Naive thymus-derived CD8-positive, alpha-beta T cell (primary cell): ENCODE results near the gene SUSD3. TPM values are rescaled to one million over a fixed set of nuclear protein-coding genes. Genes with fewer than 3 reads are reported as not detected.
A peak's percentile ranks its signal among the peaks of the same experiment; 100 is the strongest.

ENCODE experiments used
- ATAC-seq, 2 donors: fragments of 150-1000 bp; cut with Tn5 transposase in 1 of 2; sonication (Bioruptor Pico), chemical (Tn5 transposase) in 1 of 2; 1 replicate in 1 of 2; 2 replicates in 1 of 2; pipeline ENCODE4 v1.10.0; 2021; ENCODE audit warnings: mild to moderate bottlenecking in 2 of 2, moderate library complexity in 2 of 2
- POLR2A ChIA-PET: fragments of 350-600 bp; sonication (Branson Sonifier 250); formaldehyde crosslinking; loops from one replicate; lab custom pipeline; 2021; ENCODE audit warnings: antibody characterized with exemption; lab: Charles Lee
- DNase-seq, 10 donors: peaks; one replicate each; pipeline versions ENCODE4 v3.0.0 to v3.0.0-alpha.2; 2020 to 2022
- H3K27ac Mint-ChIP-seq, 10 donors: one replicate each; pipeline ENCODE4 v1.8.0; 2020 to 2022; ENCODE audit warnings: mild to moderate bottlenecking in 10 of 10, mixed read lengths in 10 of 10, moderate library complexity in 4 of 10, inconsistent platforms in 1 of 10
- H3K27me3 Mint-ChIP-seq, 5 donors: one replicate each; pipeline ENCODE4 v1.8.0; 2021 to 2022; ENCODE audit warnings: mixed read lengths in 5 of 5
- H3K36me3 Mint-ChIP-seq, 3 donors: one replicate each; pipeline ENCODE4 v1.8.0; 2020 to 2022; ENCODE audit warnings: mixed read lengths in 3 of 3, mild to moderate bottlenecking in 2 of 3, inconsistent platforms in 1 of 3
- H3K4me1 Mint-ChIP-seq, 4 donors: one replicate each; pipeline ENCODE4 v1.8.0; 2021 to 2022; ENCODE audit warnings: mixed read lengths in 4 of 4
- H3K4me3 Mint-ChIP-seq, 10 donors: one replicate each; pipeline ENCODE4 v1.8.0; 2020 to 2022; ENCODE audit warnings: mild to moderate bottlenecking in 10 of 10, mixed read lengths in 10 of 10, moderate library complexity in 6 of 10, inconsistent platforms in 1 of 10
- H3K9me3 Mint-ChIP-seq, 9 donors: one replicate each; pipeline ENCODE4 v1.8.0; 2020 to 2022; ENCODE audit warnings: mixed read lengths in 9 of 9, mild to moderate bottlenecking in 3 of 9, inconsistent platforms in 1 of 9, moderate library complexity in 1 of 9
- polyA plus RNA-seq, 3 donors: library from polyadenylated mRNA; unstranded; fragments of 300-500 nt; fragmentation: Illumina TruSeq; gene quantifications; one replicate each; pipeline ENCODE4 v1.2.3, GENCODE V29; 2021
- total RNA-seq, 8 experiments: library from RNA in 2 of 8; stranded (reverse) in 2 of 8; gene quantifications; one replicate each; pipeline ENCODE4 v1.2.3 and lab custom pipeline; 2021 to 2026

Gene SUSD3
- total and polyA plus RNA-seq, 5 experiments from 2014 or later: 62.1 to 208 (median 86.7) TPM

- Mint-ChIP-seq H3K27me3 (no peaks in the 10 kb centered on the region), H3K27ac (peak overlapping the region in 9 of 10 donors; percentile 7 to 89 (median 78)), H3K4me1 (peaks cover 20 to 77% (median 67%) of the 10 kb centered on the region in 4 donors), H3K36me3 (peaks cover 19 to 33% (median 24%) of the 10 kb centered on the region in 3 donors), H3K9me3 (peaks cover 0 to 21% (median 13%) of the 10 kb centered on the region in 9 donors), H3K4me3 (peak overlapping the region in 9 of 10 donors; percentile 1 to 70 (median 50))
- DNase-seq (peak in 2 of 10 donors; percentile 15 to 24), ATAC-seq (peak; percentile 64 to 74)
- POLR2A ChIA-PET: interaction anchor here (0.6 to 3.3 kb wide), 7 partner anchors 13 to 46 kb away, joined by 3 to 19 read pairs (median 4); partner anchors contain the start of gene NINJ1
These were observed 47.1 kb downstream of the SUSD3 start for GRCh38 chr9:93105620-93106019.

DNA sequence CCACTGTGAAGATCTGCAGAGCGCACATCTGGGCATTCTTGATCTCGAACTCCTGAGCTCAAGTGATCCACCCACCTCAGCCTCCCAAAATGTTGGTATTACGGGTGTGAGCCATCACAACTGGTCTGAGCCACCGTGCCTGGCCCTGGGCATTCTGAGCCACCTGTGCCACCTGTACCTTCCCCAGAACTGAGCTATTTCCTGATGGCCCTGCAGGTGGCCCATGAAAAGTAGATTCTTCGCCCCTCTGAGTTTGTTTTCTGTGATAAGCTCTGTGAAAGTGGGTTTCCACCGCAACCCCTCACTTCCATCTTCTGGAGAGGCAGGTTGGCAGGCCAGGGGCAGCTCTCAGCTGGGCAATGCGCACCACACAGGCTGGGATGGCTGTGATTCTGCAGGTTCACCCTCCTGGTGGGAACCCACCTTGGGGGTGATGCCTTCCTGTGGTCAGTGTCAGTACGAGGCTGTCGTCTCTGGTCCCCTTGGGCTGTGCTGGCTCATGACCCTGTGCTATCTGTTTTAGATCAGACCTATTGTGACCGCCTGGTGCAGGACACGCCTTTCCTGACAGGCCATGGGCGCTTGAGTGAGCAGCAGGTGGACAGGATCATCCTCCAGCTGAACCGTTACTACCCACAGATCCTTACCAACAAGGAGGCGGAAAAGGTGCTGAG lies 48.8 kb downstream of the SUSD3 start:
- ATAC-seq (no peak), DNase-seq (no peak)
- Mint-ChIP-seq H3K27ac (peak overlapping the region in 8 of 10 donors; percentile 32 to 89 (median 60)), H3K4me3 (peak overlapping the region in 2 of 10 donors; percentile 21 to 30), H3K9me3 (peaks cover 0 to 21% (median 13%) of the 10 kb centered on the region in 9 donors), H3K27me3 (no peaks in the 10 kb centered on the region), H3K36me3 (peaks cover 19 to 36% (median 26%) of the 10 kb centered on the region in 3 donors), H3K4me1 (peaks cover 20 to 77% (median 63%) of the 10 kb centered on the region in 4 donors)
- POLR2A ChIA-PET: interaction anchor here (0.6 to 3.3 kb wide), 12 partner anchors 10 to 155 kb away, joined by 3 to 19 read pairs (median 5); partner anchors contain the start of genes CARD19 and NINJ1

DNA sequence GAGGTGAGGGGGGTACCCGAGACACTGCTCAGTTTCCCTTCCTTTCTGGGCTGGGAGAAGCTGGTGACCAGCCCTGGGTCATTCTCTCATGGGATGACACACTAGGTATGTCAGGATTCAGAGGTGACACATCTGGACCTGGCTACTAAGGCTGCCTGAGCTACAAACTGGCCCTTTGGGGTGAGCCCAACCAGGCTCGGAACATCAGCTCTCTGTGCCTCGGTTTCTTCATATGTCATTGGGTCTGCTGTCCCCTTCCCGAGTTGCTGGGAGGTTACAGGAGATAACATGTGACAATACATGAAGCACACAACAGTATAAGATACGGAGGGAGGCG lies 49.3 kb downstream of the SUSD3 start:
- DNase-seq: no peak
- Mint-ChIP-seq H3K4me3 (peak overlapping the region in 1 of 10 donors; percentile 38), H3K36me3 (peaks cover 19 to 41% (median 26%) of the 10 kb centered on the region in 3 donors)

GRCh38 chr9:93108291-93109041 lies 50.0 kb downstream of the SUSD3 start:
- H3K4me3 Mint-ChIP-seq: no peak overlapping the region
- no peak for DNase-seq
- H3K4me1 Mint-ChIP-seq: peaks cover 18 to 65% (median 51%) of the 10 kb centered on the region in 4 donors

More for the DNA sequence above, 49.3 kb downstream of the SUSD3 start:
- H3K27ac Mint-ChIP-seq: peak overlapping the region in 6 of 10 donors; percentile 19 to 89 (median 54)
- POLR2A ChIA-PET: interaction anchor here (0.6 to 3.3 kb wide), 11 partner anchors 10 to 92 kb away, joined by 3 to 19 read pairs (median 5); partner anchors contain the start of genes CARD19 and NINJ1
- H3K27me3 Mint-ChIP-seq: no peaks in the 10 kb centered on the region
- no peak for ATAC-seq
- H3K4me1 Mint-ChIP-seq: peaks cover 20 to 72% (median 57%) of the 10 kb centered on the region in 4 donors
- H3K9me3 Mint-ChIP-seq: peaks cover 0 to 21% (median 13%) of the 10 kb centered on the region in 9 donors

DNA sequence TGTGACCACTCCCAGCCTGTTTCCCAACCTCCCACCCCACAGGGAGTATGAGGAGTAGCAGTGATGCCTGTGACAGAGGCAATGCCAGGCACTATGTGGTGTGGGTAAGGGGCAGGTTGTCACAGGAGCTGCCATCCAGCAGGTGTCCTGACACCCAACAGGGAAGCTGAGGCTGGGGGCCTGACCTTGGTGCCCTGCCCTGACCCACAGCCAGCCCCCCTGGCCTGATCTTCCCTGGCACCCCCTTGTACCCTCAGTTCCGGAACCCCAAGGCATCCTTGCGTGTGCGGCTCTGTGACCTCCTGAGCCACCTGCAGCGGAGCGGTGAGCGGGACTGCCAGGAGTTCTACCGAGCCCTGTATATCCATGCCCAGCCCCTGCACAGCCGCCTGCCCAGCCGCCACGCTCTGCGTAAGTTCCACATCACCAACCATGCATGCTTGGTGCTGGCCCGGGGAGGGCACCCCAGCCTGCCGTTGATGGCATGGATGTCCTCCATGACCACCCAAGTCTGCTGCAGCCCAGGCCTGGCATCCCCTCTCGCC lies 51.9 kb downstream of the SUSD3 start:
- peaks cover 0 to 5% (median 1%) of the 10 kb centered on the region in 9 donors for H3K9me3 Mint-ChIP-seq
- no peak overlapping the region for H3K4me3 Mint-ChIP-seq
- peaks cover 17 to 56% (median 45%) of the 10 kb centered on the region in 4 donors for H3K4me1 Mint-ChIP-seq
- DNase-seq (no peak), ATAC-seq (no peak)
- H3K36me3 Mint-ChIP-seq: peaks cover 5 to 40% (median 10%) of the 10 kb centered on the region in 3 donors
- H3K27ac Mint-ChIP-seq: no peak overlapping the region
- POLR2A ChIA-PET: interaction anchor here (0.5 to 1.2 kb wide), 2 partner anchors 19 to 1529 kb away, joined by 3 read pairs; no protein-coding TSS in a partner anchor
- no peaks in the 10 kb centered on the region for H3K27me3 Mint-ChIP-seq

More at GRCh38 chr9:93108291-93109041, 50.0 kb downstream of the SUSD3 start:
- ATAC-seq: no peak
- H3K9me3 Mint-ChIP-seq: peaks cover 0 to 20% (median 12%) of the 10 kb centered on the region in 9 donors
- H3K36me3 Mint-ChIP-seq: peaks cover 17 to 47% (median 24%) of the 10 kb centered on the region in 3 donors
- peak overlapping the region in 5 of 10 donors; percentile 17 to 86 (median 81) for H3K27ac Mint-ChIP-seq
- POLR2A ChIA-PET: interaction anchor here (0.5 to 3.3 kb wide), 17 partner anchors 8 to 211 kb away, joined by 3 to 19 read pairs (median 3); partner anchors contain the start of gene NINJ1
- no peaks in the 10 kb centered on the region for H3K27me3 Mint-ChIP-seq

GRCh38 chr9:93111001-93111370 lies 52.5 kb downstream of the SUSD3 start:
- H3K36me3 Mint-ChIP-seq: peaks cover 5 to 39% (median 10%) of the 10 kb centered on the region in 3 donors
- H3K9me3 Mint-ChIP-seq: peaks cover 0 to 1% (median 0%) of the 10 kb centered on the region in 9 donors
- H3K4me3 Mint-ChIP-seq: no peak overlapping the region
- ATAC-seq (no peak), DNase-seq (no peak)
- H3K27ac Mint-ChIP-seq: no peak overlapping the region
- no peaks in the 10 kb centered on the region for H3K27me3 Mint-ChIP-seq
- POLR2A ChIA-PET: interaction anchor here (1.2 kb wide), 1 partner anchor 18 kb away, joined by 3 read pairs; no protein-coding TSS in a partner anchor
- H3K4me1 Mint-ChIP-seq: peaks cover 15 to 50% (median 40%) of the 10 kb centered on the region in 4 donors

GRCh38 chr9:93111371-93112115 lies 53.0 kb downstream of the SUSD3 start:
- H3K27ac Mint-ChIP-seq: no peak overlapping the region
- H3K27me3 Mint-ChIP-seq: no peaks in the 10 kb centered on the region
- peaks cover 15 to 47% (median 36%) of the 10 kb centered on the region in 4 donors for H3K4me1 Mint-ChIP-seq
- POLR2A ChIA-PET: interaction anchor here (1.2 kb wide), 1 partner anchor 18 kb away, joined by 3 read pairs; no protein-coding TSS in a partner anchor
- peaks cover 5 to 39% (median 10%) of the 10 kb centered on the region in 3 donors for H3K36me3 Mint-ChIP-seq
- no peaks in the 10 kb centered on the region for H3K9me3 Mint-ChIP-seq
- ATAC-seq: no peak
- H3K4me3 Mint-ChIP-seq: no peak overlapping the region
- no peak for DNase-seq

DNA sequence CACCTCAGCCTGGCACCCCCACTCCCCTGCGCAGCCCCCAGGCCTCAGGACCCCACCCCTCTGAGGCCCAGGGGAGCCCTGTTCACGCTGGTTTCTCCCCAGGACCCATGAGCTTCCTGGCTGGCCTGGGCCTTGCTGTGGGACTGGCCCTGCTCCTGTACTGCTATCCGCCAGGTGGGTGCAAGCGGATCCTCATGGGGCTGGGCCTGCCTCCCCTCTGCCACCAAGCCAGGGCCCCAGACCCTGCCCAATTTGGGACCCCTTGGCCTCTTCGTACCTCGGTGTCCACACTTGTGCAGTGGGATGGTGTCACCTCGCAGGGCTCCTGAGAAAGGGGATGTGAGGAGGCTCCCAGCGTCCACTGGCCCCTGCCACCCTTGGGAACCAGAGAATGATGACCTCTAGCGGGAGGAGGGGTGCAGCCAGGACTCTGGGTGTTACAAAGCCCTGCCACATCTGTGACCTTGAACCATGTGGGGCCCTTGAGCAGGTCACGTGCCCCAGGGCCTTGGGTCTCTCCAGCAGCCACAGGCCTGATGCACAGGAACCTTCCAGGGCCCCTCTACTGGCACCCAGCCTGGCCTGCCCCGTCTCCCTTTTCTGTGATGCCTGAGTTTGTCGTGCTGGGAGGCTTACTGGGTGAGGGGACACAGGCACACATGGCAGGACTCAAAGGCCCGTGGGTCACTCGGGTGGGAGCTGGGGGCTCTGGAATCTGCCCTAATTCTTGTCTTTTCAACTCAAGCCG lies 53.8 kb downstream of the SUSD3 start:
- DNase-seq (no peak), ATAC-seq (no peak)
- Mint-ChIP-seq H3K4me3 (no peak overlapping the region), H3K27me3 (no peaks in the 10 kb centered on the region), H3K4me1 (peaks cover 12 to 40% (median 28%) of the 10 kb centered on the region in 4 donors), H3K9me3 (no peaks in the 10 kb centered on the region), H3K36me3 (peaks cover 5 to 39% (median 10%) of the 10 kb centered on the region in 3 donors), H3K27ac (peak overlapping the region in 1 of 10 donors; percentile 1)
- POLR2A ChIA-PET: interaction anchor here (1.3 kb wide), 1 partner anchor 11 kb away, joined by 5 read pairs; no protein-coding TSS in a partner anchor

DNA sequence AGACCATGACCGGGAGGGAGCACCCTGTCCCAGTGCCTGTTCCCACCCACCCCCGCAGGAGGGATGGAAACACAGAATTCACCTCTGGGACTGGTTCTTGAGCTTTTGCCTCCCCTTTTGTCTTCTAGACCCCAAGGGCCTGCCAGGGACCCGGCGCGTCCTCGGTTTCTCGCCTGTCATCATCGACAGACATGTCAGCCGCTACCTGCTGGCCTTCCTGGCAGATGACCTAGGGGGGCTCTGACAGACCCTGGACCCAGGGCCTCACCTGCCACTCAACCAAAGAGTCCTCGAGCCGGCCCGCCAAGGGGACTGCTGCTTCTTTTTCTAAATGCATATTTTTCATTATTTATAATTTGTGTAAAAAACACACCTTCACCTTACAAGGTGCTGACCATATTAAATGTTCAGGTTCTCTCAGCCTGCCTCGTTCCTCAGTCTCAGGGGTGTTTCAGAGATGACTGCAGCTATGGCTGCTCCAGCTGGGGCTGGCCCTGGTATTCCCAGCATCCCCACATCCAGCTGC lies 54.4 kb downstream of the SUSD3 start:
- Mint-ChIP-seq H3K27me3 (no peaks in the 10 kb centered on the region), H3K9me3 (no peaks in the 10 kb centered on the region), H3K4me1 (peaks cover 12 to 33% (median 23%) of the 10 kb centered on the region in 4 donors), H3K4me3 (no peak overlapping the region), H3K36me3 (peaks cover 5 to 37% (median 10%) of the 10 kb centered on the region in 3 donors), H3K27ac (no peak overlapping the region)
- ATAC-seq (no peak), DNase-seq (no peak)
- POLR2A ChIA-PET: interaction anchor here (0.6 to 1.3 kb wide), 2 partner anchors 11 to 160 kb away, joined by 3 to 5 read pairs; no protein-coding TSS in a partner anchor

- POLR2A ChIA-PET: interaction anchor here (1.6 kb wide), 1 partner anchor 11 kb away, joined by 4 read pairs; no protein-coding TSS in a partner anchor
- no peaks in the 10 kb centered on the region for H3K9me3 Mint-ChIP-seq
- H3K4me3 Mint-ChIP-seq: no peak overlapping the region
- no peak for DNase-seq
- no peak for ATAC-seq
- H3K36me3 Mint-ChIP-seq: peaks cover 0 to 29% (median 5%) of the 10 kb centered on the region in 3 donors
- H3K4me1 Mint-ChIP-seq: peaks cover 11 to 40% (median 24%) of the 10 kb centered on the region in 4 donors
- peak overlapping the region in 4 of 10 donors; percentile 11 to 86 (median 59) for H3K27ac Mint-ChIP-seq
- H3K27me3 Mint-ChIP-seq: no peaks in the 10 kb centered on the region
These were observed 55.9 kb downstream of the SUSD3 start for GRCh38 chr9:93114169-93114983.
